SK-N-SH treated with all-trans-retinoic acid at 6 μM for 48 hours (cell line): ENCODE results near the gene SPATA21.
"Not testable (repeated sequence)": the region's sequence is repeated elsewhere in the genome, so short reads cannot be mapped to it uniquely, and the experiment has no call there.

ENCODE experiments used
- ARNTL ChIP-seq: fragments of 450-650 bp; formaldehyde crosslinking; IDR thresholded peaks from 2 replicates; pipeline ENCODE4 v1.5.0; 2020; ENCODE audit warnings: low read depth, mild to moderate bottlenecking, moderate library complexity, borderline replicate concordance
- ZFP3 ChIP-seq: fragments of 250-450 bp; sonication (Bioruptor Pico); IDR thresholded peaks from 2 replicates; pipeline ENCODE4 v1.5.0; 2020; ENCODE audit warnings: mild to moderate bottlenecking, moderate library complexity
- TF ChIP-seq, protein P1 (sequence below): fragments of 250-450 bp; sonication (Bioruptor Pico); IDR thresholded peaks from 2 replicates; pipeline ENCODE4 v1.8.0; 2020; ENCODE audit warnings: mild to moderate bottlenecking, moderate library complexity, borderline replicate concordance
- TF ChIP-seq, protein P2 (sequence below): fragments of 250-450 bp; sonication (Bioruptor Pico); IDR thresholded peaks from 2 replicates; pipeline ENCODE4 v1.5.1; 2021; ENCODE audit warnings: mild to moderate bottlenecking, moderate library complexity
- TF ChIP-seq, protein P3 (sequence below): fragments of 250-450 bp; sonication (Bioruptor Pico); IDR thresholded peaks from 2 replicates; pipeline ENCODE4 v1.5.1; 2020; ENCODE audit warnings: low read depth, mild to moderate bottlenecking, moderate library complexity

DNA sequence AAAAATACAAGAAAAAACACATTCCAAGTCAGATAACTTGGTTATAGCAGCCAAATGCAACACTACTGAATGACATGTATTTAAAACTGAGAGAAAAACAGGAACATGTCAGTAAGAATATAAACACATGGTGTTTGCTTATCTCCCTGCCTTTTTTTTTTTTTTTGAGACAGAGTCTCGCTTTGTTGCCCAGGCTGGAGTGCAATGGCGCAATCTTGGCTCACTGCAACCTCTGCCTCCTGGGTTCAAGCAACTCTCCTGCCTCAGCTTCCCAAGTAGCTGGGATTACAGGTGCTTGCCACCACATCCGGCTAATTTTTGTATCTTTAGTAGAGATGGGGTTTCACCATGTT is 72.1 kb downstream of the SPATA21 start:
- TF ChIP-seq, protein P1, sequence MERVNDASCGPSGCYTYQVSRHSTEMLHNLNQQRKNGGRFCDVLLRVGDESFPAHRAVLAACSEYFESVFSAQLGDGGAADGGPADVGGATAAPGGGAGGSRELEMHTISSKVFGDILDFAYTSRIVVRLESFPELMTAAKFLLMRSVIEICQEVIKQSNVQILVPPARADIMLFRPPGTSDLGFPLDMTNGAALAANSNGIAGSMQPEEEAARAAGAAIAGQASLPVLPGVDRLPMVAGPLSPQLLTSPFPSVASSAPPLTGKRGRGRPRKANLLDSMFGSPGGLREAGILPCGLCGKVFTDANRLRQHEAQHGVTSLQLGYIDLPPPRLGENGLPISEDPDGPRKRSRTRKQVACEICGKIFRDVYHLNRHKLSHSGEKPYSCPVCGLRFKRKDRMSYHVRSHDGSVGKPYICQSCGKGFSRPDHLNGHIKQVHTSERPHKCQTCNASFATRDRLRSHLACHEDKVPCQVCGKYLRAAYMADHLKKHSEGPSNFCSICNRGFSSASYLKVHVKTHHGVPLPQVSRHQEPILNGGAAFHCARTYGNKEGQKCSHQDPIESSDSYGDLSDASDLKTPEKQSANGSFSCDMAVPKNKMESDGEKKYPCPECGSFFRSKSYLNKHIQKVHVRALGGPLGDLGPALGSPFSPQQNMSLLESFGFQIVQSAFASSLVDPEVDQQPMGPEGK (CRISPR knock-in tag), result not testable (repeated sequence)
- TF ChIP-seq ZFP3 (CRISPR knock-in tag); ARNTL: not testable (repeated sequence)
- TF ChIP-seq, protein P2, sequence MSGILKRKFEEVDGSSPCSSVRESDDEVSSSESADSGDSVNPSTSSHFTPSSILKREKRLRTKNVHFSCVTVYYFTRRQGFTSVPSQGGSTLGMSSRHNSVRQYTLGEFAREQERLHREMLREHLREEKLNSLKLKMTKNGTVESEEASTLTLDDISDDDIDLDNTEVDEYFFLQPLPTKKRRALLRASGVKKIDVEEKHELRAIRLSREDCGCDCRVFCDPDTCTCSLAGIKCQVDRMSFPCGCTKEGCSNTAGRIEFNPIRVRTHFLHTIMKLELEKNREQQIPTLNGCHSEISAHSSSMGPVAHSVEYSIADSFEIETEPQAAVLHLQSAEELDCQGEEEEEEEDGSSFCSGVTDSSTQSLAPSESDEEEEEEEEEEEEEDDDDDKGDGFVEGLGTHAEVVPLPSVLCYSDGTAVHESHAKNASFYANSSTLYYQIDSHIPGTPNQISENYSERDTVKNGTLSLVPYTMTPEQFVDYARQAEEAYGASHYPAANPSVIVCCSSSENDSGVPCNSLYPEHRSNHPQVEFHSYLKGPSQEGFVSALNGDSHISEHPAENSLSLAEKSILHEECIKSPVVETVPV, result not testable (repeated sequence)
- TF ChIP-seq, protein P3, sequence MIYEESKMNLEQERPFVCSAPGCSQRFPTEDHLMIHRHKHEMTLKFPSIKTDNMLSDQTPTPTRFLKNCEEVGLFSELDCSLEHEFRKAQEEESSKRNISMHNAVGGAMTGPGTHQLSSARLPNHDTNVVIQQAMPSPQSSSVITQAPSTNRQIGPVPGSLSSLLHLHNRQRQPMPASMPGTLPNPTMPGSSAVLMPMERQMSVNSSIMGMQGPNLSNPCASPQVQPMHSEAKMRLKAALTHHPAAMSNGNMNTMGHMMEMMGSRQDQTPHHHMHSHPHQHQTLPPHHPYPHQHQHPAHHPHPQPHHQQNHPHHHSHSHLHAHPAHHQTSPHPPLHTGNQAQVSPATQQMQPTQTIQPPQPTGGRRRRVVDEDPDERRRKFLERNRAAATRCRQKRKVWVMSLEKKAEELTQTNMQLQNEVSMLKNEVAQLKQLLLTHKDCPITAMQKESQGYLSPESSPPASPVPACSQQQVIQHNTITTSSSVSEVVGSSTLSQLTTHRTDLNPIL, result not testable (repeated sequence)
